Ovary (tissue), 3 donors: ENCODE measurements around the gene TTC16.

ENCODE experiments used
- CTCF ChIP-seq, 3 donors: fragments of 450-650 bp in 2 of 3; fragments of 200-600 bp in 1 of 3; IDR thresholded peaks; one replicate each; pipeline versions ENCODE4 v1.5.1 to v1.8.0; 2016 to 2022; ENCODE audit warnings: antibody characterized with exemption in 3 of 3, mild to moderate bottlenecking in 1 of 3
- EP300 ChIP-seq: sonication (generic); formaldehyde crosslinking; IDR thresholded peaks from one replicate; pipeline ENCODE4 v1.6.1; 2017; ENCODE audit warnings: antibody characterized with exemption
- donor health status: DM: no; HTN: no; CAD: no.

GRCh38 chr9:127705577-127706379, 10.1 kb upstream of the TTC16 start:
- no peak for TF ChIP-seq CTCF (IDR thresholded peaks at IDR 0.05)
- TF ChIP-seq EP300, result no peak
